Activated CD4-positive, alpha-beta T cell treated with anti-CD3 and anti-CD28 coated beads, Interleukin-2, amount 50 U/mL, for 4 hours (primary cell): ENCODE data around the gene TCAP.
"Not testable (repeated sequence)": the region's sequence is repeated elsewhere in the genome, so short reads cannot be mapped to it uniquely, and the experiment has no call there.

ENCODE experiments used
- DNase-seq, 2 experiments: peaks; one replicate each; pipeline ENCODE4 v3.0.0-alpha.2; 2020

TCAP gene

DNA sequence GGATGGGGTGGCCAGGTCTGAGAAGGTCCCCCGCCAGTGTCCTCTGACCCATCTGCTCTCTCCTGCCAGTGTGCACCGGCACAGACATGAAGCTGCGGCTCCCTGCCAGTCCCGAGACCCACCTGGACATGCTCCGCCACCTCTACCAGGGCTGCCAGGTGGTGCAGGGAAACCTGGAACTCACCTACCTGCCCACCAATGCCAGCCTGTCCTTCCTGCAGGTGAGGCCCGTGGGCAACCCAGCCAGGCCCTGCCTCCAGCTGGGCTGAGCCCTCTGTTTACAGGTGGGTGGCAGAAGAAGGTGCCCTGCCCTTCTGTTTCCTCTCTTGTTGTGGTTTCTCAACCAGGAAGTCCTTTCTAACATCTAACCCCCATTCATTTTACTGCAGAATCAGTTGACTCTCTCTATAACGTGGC, 41.8 kb downstream of the TCAP start:
- no peak for DNase-seq

DNA sequence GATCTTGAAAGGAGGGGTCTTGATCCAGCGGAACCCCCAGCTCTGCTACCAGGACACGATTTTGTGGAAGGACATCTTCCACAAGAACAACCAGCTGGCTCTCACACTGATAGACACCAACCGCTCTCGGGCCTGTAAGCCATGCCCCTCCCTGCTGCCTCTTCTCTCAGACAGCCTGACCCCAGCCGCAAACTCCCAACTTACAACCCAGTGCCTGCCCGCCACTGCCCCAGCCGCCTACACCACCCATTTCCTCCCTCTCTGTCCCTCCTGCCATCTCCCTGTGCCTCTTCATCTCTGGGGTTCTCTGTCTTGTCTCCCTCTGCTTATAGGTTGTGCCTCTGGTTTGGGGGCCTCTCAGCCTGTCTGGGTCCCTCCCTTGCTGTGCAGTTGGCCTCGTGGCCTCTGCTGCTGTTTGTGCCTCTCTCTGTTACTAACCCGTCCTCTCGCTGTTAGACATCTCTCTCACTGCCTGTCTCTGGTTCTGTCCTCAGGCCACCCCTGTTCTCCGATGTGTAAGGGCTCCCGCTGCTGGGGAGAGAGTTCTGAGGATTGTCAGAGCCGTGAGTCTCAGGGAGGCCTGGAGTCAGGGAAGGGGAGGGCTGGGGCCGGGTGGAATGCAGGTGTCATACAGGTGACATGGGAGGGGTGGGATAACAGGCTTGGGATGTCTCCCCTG, 44.3 kb downstream of the TCAP start:
- no peak for DNase-seq

DNA sequence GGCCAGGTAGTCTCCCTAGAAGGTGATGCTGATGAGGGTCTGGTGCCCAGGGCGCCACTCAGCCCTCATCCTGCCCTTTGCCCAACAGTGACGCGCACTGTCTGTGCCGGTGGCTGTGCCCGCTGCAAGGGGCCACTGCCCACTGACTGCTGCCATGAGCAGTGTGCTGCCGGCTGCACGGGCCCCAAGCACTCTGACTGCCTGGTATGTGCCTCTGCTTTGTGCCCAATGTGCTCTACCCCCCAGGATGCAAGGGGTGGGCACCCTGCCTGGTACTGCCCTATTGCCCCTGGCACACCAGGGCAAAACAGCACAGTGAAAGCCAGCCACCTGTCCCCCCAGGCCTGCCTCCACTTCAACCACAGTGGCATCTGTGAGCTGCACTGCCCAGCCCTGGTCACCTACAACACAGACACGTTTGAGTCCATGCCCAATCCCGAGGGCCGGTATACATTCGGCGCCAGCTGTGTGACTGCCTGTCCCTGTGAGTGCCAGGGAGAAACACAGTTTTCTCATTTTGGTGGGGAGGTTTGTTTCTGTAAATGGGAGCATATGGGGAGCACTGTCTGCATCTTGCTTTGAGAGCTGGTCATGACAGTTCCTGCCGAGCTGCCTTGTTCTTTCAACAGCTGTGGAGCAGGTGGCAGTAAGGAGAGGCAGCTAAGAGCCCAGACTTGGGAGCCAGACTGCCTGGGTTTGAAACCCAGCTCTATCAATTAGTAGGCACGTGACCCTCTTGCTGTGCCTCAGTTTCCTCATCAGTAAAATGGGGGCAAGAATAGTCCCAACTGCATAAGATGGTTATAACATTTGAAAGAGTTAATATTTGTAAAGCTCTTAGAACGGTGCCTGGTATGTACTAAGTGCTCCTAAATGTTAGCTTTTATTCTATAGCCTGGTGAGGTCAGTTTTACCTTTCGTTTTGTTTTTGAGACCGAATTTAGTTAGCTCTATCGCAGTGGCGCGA, 45.1 kb downstream of the TCAP start:
- no peak for DNase-seq

DNA sequence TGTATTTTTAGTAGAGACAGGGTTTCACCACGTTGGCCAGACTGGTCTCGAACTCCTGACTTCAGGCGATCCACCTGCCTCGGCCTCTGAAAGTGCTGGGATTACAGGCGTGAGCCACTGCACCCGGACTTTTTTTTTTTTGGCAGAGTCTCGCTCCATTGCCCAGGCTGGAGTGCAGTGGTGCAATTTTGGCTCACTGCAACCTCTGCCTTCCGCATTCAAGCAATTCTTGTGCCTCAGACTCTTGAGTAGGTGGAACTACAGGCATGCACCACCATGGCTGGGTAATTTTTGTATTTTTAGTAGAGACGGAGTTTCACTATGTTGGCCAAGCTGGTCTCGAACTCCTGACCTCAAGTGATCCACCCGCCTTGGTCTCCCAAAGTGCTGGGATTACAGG, 45.9 kb downstream of the TCAP start:
- DNase-seq: not testable (repeated sequence)

DNA sequence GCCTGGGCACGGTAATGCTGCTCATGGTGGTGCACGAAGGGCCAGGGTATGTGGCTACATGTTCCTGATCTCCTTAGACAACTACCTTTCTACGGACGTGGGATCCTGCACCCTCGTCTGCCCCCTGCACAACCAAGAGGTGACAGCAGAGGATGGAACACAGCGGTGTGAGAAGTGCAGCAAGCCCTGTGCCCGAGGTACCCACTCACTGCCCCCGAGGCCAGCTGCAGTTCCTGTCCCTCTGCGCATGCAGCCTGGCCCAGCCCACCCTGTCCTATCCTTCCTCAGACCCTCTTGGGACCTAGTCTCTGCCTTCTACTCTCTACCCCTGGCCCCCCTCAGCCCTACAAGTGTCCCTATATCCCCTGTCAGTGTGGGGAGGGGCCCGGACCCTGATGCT, 46.7 kb downstream of the TCAP start:
- DNase-seq: no peak

DNA sequence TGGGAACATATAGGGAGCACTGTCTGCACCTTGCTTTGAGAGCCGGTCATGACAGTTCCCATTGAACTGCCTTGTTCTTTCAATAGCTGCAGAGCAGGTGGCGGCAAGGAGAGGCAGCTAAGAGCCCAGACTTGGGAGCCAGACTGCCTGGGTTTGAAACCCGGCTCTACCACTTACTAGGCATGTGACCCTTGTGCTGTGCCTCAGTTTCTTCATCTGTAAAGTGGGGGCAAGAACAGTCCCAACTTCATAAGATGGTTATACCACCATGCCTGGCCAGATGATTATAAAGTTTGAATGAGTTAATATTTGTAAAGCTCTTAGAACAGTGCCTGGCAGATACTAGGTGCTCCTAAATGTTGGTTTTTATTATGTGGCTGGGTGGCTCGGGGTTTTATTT, 49.1 kb downstream of the TCAP start:
- DNase-seq: no peak

DNA sequence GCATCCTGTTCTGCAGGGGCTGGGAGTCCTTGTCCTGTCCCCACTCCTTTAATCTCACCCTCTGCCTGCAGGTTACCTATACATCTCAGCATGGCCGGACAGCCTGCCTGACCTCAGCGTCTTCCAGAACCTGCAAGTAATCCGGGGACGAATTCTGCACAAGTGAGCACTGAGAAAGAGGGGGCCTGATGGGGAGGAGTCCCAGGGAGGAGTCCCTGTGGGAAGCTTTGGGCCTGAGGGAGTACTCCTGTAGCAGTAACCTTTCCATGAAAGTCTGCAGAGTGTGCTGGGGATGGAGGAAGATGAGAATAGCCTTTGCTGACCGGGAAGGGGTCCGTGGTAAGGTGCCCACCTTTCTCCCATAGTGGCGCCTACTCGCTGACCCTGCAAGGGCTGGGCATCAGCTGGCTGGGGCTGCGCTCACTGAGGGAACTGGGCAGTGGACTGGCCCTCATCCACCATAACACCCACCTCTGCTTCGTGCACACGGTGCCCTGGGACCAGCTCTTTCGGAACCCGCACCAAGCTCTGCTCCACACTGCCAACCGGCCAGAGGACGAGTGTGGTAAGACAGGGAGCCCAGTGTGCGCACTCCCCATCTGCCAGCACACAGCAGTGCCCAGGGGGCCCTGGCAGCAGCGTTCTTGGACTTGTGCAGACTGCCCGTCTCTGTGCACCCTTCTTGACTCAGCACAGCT, 50.4 kb downstream of the TCAP start:
- no peak for DNase-seq
